OCI-LY1 (cell line): ENCODE data around the gene PPT2.

Source experiments
- H2AFZ ChIP-seq: fragments of 200-600 bp; sonication (generic), shearing (Covaris generic); 2 replicates; pipeline ENCODE4 v1.6.0; 2014; ENCODE audit warnings: antibody characterized with exemption, mild to moderate bottlenecking, low read length
- H3F3A ChIP-seq: fragments of 200-600 bp; sonication (generic), shearing (Covaris generic); 2 replicates; pipeline ENCODE4 v1.6.0; 2014; ENCODE audit warnings: mild to moderate bottlenecking, antibody characterized with exemption, low read length, moderate library complexity; ENCODE audit not compliant: insufficient read depth
- H3K27ac ChIP-seq: fragments of 200-600 bp; sonication (generic); 2 replicates; pipeline ENCODE4 v1.5.1; 2014; ENCODE audit warnings: low read length, mixed run types, mild to moderate bottlenecking, low read depth; ENCODE audit not compliant: poor library complexity, severe bottlenecking
- H3K27me3 ChIP-seq: fragments of 200-600 bp; sonication (generic); 2 replicates; pipeline ENCODE4 v1.6.0; 2014; ENCODE audit warnings: antibody characterized with exemption, mild to moderate bottlenecking, low read length, moderate library complexity; ENCODE audit not compliant: insufficient read depth
- H3K36me3 ChIP-seq: fragments of 200-600 bp; sonication (generic); 2 replicates; pipeline ENCODE4 v1.6.1; 2014; ENCODE audit warnings: mild to moderate bottlenecking, antibody characterized with exemption, low read length, moderate library complexity, mixed read lengths; ENCODE audit not compliant: insufficient read depth
- H3K4me1 ChIP-seq: fragments of 200-600 bp; sonication (generic); 2 replicates; pipeline ENCODE4 v1.5.1; 2014; ENCODE audit warnings: mild to moderate bottlenecking, low read length, moderate library complexity; ENCODE audit not compliant: insufficient read depth, severe bottlenecking
- H3K4me2 ChIP-seq: fragments of 200-600 bp; sonication (generic), shearing (Covaris generic); 2 replicates; pipeline ENCODE4 v1.6.1; 2014; ENCODE audit warnings: low read length
- H3K4me3 ChIP-seq: fragments of 200-600 bp; sonication (generic); 2 replicates; pipeline ENCODE4 v1.5.1; 2014; ENCODE audit warnings: low read length, low read depth, mild to moderate bottlenecking, mixed read lengths; ENCODE audit not compliant: poor library complexity, severe bottlenecking
- H3K79me2 ChIP-seq: fragments of 200-600 bp; shearing (Covaris generic); 2 replicates; pipeline ENCODE4 v1.6.1; 2016; ENCODE audit warnings: mixed run types, low read length, mixed read lengths; ENCODE audit not compliant: insufficient read depth
- H3K9ac ChIP-seq: fragments of 200-600 bp; sonication (generic), shearing (Covaris generic); 2 replicates; pipeline ENCODE4 v1.6.1; 2014; ENCODE audit warnings: mild to moderate bottlenecking, low read length, mixed read lengths
- H3K9me2 ChIP-seq: fragments of 200-600 bp; sonication (generic), shearing (Covaris generic); 2 replicates; pipeline ENCODE4 v1.6.1; 2014; ENCODE audit warnings: low read depth, mild to moderate bottlenecking, low read length, mixed read lengths
- H3K9me3 ChIP-seq: fragments of 200-600 bp; shearing (Covaris generic); 2 replicates; pipeline ENCODE4 v1.6.1; 2014; ENCODE audit warnings: low read length, mixed read lengths
- H4K20me1 ChIP-seq: fragments of 200-600 bp; sonication (generic), shearing (Covaris generic); 2 replicates; pipeline ENCODE4 v1.6.0; 2016; ENCODE audit warnings: mild to moderate bottlenecking, low read length; ENCODE audit not compliant: insufficient read depth
- EZH2 ChIP-seq: fragments of 200-600 bp; sonication (generic), shearing (Covaris generic); IDR thresholded peaks from 2 replicates; pipeline ENCODE4 v1.8.0; 2017; ENCODE audit warnings: borderline replicate concordance, mixed run types, mild to moderate bottlenecking, antibody characterized with exemption, low read length, moderate library complexity, mixed read lengths
- TF ChIP-seq, protein P1 (sequence below): fragments of 200-600 bp; sonication (generic), shearing (Covaris generic); IDR thresholded peaks from 2 replicates; pipeline ENCODE4 v1.5.1; 2017; ENCODE audit warnings: mild to moderate bottlenecking, antibody characterized with exemption, low read length, moderate library complexity, mixed read lengths

Gene PPT2

DNA sequence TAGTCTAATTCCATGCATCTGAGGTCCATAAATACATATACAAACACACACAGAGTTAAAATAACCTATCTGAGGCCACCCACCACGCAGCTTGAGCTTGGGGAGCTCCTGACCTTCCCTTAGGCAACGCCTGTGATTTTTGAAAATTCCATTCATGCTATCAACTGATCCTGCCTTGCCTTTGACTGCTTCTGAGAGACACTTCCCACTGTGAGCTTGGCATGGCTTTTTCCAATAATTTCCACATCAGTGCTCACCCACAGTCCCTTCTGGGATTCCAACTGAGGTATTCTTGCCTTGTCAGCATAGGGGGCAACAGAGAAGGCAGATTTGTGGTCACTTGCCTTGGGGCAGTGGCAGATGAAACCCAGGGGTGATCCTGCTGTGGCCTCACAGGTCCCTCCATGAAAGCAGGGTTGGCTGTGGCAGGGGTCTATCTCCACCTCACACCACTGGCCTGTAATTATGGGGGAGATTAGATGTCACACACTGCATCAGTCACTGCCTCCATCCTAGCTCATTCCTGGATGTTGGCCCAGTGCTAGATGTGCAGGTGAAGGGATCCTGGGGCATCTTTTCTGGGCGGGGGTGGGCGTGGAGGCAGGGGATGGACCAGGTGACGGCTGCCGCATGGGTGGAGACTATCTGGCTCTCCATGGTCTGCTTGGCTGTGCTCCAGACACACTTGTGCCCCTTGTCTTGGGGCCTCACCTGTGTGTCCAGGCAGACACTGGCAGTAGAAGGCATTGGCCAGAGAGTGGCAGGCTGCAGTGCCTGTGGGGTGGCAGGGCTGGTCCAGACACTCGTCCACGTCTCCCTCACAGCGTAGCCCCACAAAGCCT, 49.7 kb downstream of the PPT2 start:
- TF ChIP-seq, protein P1, sequence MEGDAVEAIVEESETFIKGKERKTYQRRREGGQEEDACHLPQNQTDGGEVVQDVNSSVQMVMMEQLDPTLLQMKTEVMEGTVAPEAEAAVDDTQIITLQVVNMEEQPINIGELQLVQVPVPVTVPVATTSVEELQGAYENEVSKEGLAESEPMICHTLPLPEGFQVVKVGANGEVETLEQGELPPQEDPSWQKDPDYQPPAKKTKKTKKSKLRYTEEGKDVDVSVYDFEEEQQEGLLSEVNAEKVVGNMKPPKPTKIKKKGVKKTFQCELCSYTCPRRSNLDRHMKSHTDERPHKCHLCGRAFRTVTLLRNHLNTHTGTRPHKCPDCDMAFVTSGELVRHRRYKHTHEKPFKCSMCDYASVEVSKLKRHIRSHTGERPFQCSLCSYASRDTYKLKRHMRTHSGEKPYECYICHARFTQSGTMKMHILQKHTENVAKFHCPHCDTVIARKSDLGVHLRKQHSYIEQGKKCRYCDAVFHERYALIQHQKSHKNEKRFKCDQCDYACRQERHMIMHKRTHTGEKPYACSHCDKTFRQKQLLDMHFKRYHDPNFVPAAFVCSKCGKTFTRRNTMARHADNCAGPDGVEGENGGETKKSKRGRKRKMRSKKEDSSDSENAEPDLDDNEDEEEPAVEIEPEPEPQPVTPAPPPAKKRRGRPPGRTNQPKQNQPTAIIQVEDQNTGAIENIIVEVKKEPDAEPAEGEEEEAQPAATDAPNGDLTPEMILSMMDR = no peak
- no peak for TF ChIP-seq EZH2
- Histone ChIP-seq H3K9me2 (no peaks in the 10 kb centered on the region), H3K36me3 (no peaks in the 10 kb centered on the region), H4K20me1 (no peaks in the 10 kb centered on the region), H3K79me2 (no peaks in the 10 kb centered on the region), H3K4me2 (no peak overlapping the region), H3K9me3 (no peaks in the 10 kb centered on the region), H3K4me3 (no peak overlapping the region), H3K27me3 (0 out of 2 replicates have a peak, but pooled peaks cover 6% of the 10 kb centered on the region), H3K27ac (no peak overlapping the region), H3F3A (no peaks in the 10 kb centered on the region), H3K9ac (no peak overlapping the region), H3K4me1 (no peaks in the 10 kb centered on the region), H2AFZ (no peak overlapping the region)

DNA sequence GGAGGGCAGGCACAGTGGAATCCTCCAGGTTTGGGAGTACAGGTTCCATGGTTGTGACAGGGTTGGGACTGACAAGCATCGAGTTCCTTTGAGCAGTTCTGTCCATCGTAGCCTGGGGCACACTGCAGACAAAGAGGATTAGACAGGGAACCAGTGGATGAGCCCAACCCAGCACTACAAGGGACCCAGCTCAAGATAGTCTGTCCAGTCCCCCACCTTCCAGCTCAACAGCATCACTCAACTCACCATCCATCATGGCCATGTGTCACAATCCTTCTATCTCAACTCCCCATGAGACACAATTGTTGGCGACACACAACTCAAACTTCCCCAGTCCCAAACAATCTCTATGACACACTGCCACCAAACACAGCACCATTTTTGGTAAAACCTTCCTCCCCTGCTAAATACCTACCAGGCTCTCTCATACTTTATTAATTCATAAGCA, 50.4 kb downstream of the PPT2 start:
- H3K4me3 ChIP-seq = no peak overlapping the region
- no peaks in the 10 kb centered on the region for H3K9me3 ChIP-seq
- H2AFZ ChIP-seq = no peak overlapping the region
- no peaks in the 10 kb centered on the region for H3K9me2 ChIP-seq
- H3K36me3 ChIP-seq = no peaks in the 10 kb centered on the region
- H4K20me1 ChIP-seq = no peaks in the 10 kb centered on the region
- H3K4me1 ChIP-seq = no peaks in the 10 kb centered on the region
- H3K27ac ChIP-seq = no peak overlapping the region
- no peaks in the 10 kb centered on the region for H3K79me2 ChIP-seq
- no peak overlapping the region for H3K9ac ChIP-seq
- H3F3A ChIP-seq = no peaks in the 10 kb centered on the region
- H3K4me2 ChIP-seq = no peak overlapping the region
- TF ChIP-seq, protein P1 = no peak
- TF ChIP-seq EZH2 = no peak
- H3K27me3 ChIP-seq = 0 out of 2 replicates have a peak, but pooled peaks cover 6% of the 10 kb centered on the region

- Histone ChIP-seq H3K79me2 (no peaks in the 10 kb centered on the region), H3K9me2 (no peaks in the 10 kb centered on the region), H3K4me3 (no peak overlapping the region), H3K4me1 (no peaks in the 10 kb centered on the region), H4K20me1 (no peaks in the 10 kb centered on the region), H2AFZ (no peak overlapping the region), H3K9me3 (no peaks in the 10 kb centered on the region), H3K27me3 (0 out of 2 replicates have a peak, but pooled peaks cover 6% of the 10 kb centered on the region), H3F3A (no peaks in the 10 kb centered on the region), H3K4me2 (no peak overlapping the region), H3K9ac (no peak overlapping the region), H3K36me3 (no peaks in the 10 kb centered on the region), H3K27ac (no peak overlapping the region)
- TF ChIP-seq, protein P1 = no peak
- no peak for TF ChIP-seq EZH2
These were observed 55.1 kb downstream of the PPT2 start for GRCh38 chr6:32208996-32209395.
